Skin epidermis (tissue), 12 donors: ENCODE results near the gene ADGRL1.
A peak's percentile ranks its signal among the peaks of the same experiment; 100 is the strongest.
"Not testable (repeated sequence)": the region's sequence is repeated elsewhere in the genome, so short reads cannot be mapped to it uniquely, and the experiment has no call there.

Experiments used
- H3K27ac ChIP-seq, 21 experiments: fragments of 200-600 bp; sonication (generic) in 11 of 21; one replicate each; pipeline ENCODE4 v1.5.0; 2020; ENCODE audit warnings: mild to moderate bottlenecking in 3 of 21, inconsistent platforms in 2 of 21, moderate library complexity in 2 of 21
- H3K4me3 ChIP-seq, 7 experiments: fragments of 200-600 bp; sonication (generic) in 2 of 7; one replicate each; pipeline ENCODE4 v1.5.0; 2020; ENCODE audit warnings: inconsistent platforms in 2 of 7, mild to moderate bottlenecking in 2 of 7, moderate library complexity in 1 of 7

Gene ADGRL1

GRCh38 chr19:14205452-14206287 is at the start of gene ADGRL1:
Gene ADGRL1 (minus strand): TSS chr19:14206169. CDS start chr19:14183602, 22,567 bp downstream.
- peak within 1 kb of the TSS in 20 of 21 experiments; percentile 29 to 84 (median 71) for H3K27ac ChIP-seq

GRCh38 chr19:14255316-14255715 is 49.3 kb upstream of the ADGRL1 start:
- not testable (repeated sequence) for H3K27ac ChIP-seq, H3K4me3 ChIP-seq

More at GRCh38 chr19:14205452-14206287, at the start of gene ADGRL1:
- peak within 1 kb of the TSS; percentile 38 to 69 (median 50) for H3K4me3 ChIP-seq

- not testable (repeated sequence) for H3K27ac ChIP-seq
Measured at GRCh38 chr19:14253822-14254599, 48.0 kb upstream of the ADGRL1 start.

GRCh38 chr19:14252136-14252535 is 46.2 kb upstream of the ADGRL1 start:
- H3K4me3 ChIP-seq, H3K27ac ChIP-seq: not testable (repeated sequence)

More at GRCh38 chr19:14253822-14254599, 48.0 kb upstream of the ADGRL1 start:
- H3K4me3 ChIP-seq, result not testable (repeated sequence)

- H3K4me3 ChIP-seq, result no peak overlapping the region
- H3K27ac ChIP-seq, result no peak overlapping the region
Measured at GRCh38 chr19:14250870-14251269, 44.9 kb upstream of the ADGRL1 start.

GRCh38 chr19:14250315-14250714 is 44.3 kb upstream of the ADGRL1 start:
- H3K4me3 ChIP-seq, H3K27ac ChIP-seq: not testable (repeated sequence)

GRCh38 chr19:14249891-14250290 is 43.9 kb upstream of the ADGRL1 start:
- not testable (repeated sequence) for H3K4me3 ChIP-seq, H3K27ac ChIP-seq

- H3K27ac ChIP-seq, result peak overlapping the region in 20 of 21 experiments; percentile 2 to 88 (median 68)
- H3K4me3 ChIP-seq, result peak overlapping the region; percentile 37 to 62 (median 47)
Measured at GRCh38 chr19:14249012-14249754, 43.2 kb upstream of the ADGRL1 start.

- peak overlapping the region in 20 of 21 experiments; percentile 2 to 88 (median 68) for H3K27ac ChIP-seq
Measured at GRCh38 chr19:14248578-14249011, 42.6 kb upstream of the ADGRL1 start.

GRCh38 chr19:14247548-14248471 is 41.8 kb upstream of the ADGRL1 start:
- peak overlapping the region in 11 of 21 experiments; percentile 66 to 88 (median 72) for H3K27ac ChIP-seq
- peak overlapping the region in 6 of 7 experiments; percentile 37 to 62 (median 49) for H3K4me3 ChIP-seq

More at GRCh38 chr19:14248578-14249011, 42.6 kb upstream of the ADGRL1 start:
- H3K4me3 ChIP-seq, result peak overlapping the region; percentile 37 to 62 (median 47)

GRCh38 chr19:14247205-14247547 is 41.2 kb upstream of the ADGRL1 start:
- not testable (repeated sequence) for H3K27ac ChIP-seq
- H3K4me3 ChIP-seq, result peak overlapping the region in 1 of 7 experiments; percentile 41

- not testable (repeated sequence) for H3K4me3 ChIP-seq
Measured at GRCh38 chr19:14244393-14244792, 38.4 kb upstream of the ADGRL1 start.

GRCh38 chr19:14243718-14244117 is 37.7 kb upstream of the ADGRL1 start:
- H3K4me3 ChIP-seq, H3K27ac ChIP-seq: not testable (repeated sequence)

More at GRCh38 chr19:14244393-14244792, 38.4 kb upstream of the ADGRL1 start:
- not testable (repeated sequence) for H3K27ac ChIP-seq

- Histone ChIP-seq H3K27ac (no peak overlapping the region), H3K4me3 (no peak overlapping the region)
Measured at GRCh38 chr19:14237014-14237941, 31.3 kb upstream of the ADGRL1 start.

GRCh38 chr19:14232945-14233344 is 27.0 kb upstream of the ADGRL1 start:
- not testable (repeated sequence) for H3K4me3 ChIP-seq, H3K27ac ChIP-seq

- H3K4me3 ChIP-seq, H3K27ac ChIP-seq: not testable (repeated sequence)
Measured at GRCh38 chr19:14228446-14229071, 22.6 kb upstream of the ADGRL1 start.

- H3K4me3 ChIP-seq, H3K27ac ChIP-seq: not testable (repeated sequence)
Measured at GRCh38 chr19:14226498-14226897, 20.5 kb upstream of the ADGRL1 start.
